GM12874 (cell line): ENCODE results near the gene GBX1.

Experiments used
- CTCF ChIP-seq: IDR thresholded peaks from 2 replicates; pipeline ENCODE4 v1.5.1; 2011; ENCODE audit warnings: low read depth, mild to moderate bottlenecking, control low read depth, low read length, moderate library complexity; ENCODE audit not compliant: insufficient read depth

Gene GBX1

GRCh38 chr7:151185762-151186639 is 18.5 kb upstream of the GBX1 start:
- TF ChIP-seq CTCF, result no peak

DNA sequence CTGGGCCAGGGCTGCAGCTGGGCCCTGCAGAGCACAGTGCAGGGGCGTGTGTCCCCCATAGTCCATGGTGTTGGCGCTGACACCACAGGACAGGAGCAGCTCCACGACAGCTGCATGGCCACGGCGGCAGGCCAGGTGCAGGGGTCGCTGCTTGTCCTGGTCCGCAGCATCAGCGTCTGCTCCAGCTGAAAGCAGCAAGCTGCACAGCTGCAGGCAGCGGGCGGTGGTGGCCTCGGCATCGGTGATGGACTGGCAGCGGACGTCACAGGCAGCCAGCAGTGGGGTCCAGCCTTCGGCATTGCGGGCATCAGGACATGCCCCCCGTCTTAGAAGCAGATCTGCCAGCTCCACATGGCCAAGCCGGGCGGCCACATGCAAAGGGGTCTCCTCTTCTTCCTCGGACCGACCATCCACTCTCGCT is 13.5 kb upstream of the GBX1 start:
- no peak for TF ChIP-seq CTCF

GRCh38 chr7:151179946-151180345 is 12.5 kb upstream of the GBX1 start:
- no peak for TF ChIP-seq CTCF

- no peak for TF ChIP-seq CTCF
These were observed 11.9 kb upstream of the GBX1 start for GRCh38 chr7:151179287-151179860.

- TF ChIP-seq CTCF, result no peak
These were observed 11.3 kb upstream of the GBX1 start for GRCh38 chr7:151178831-151179230.

DNA sequence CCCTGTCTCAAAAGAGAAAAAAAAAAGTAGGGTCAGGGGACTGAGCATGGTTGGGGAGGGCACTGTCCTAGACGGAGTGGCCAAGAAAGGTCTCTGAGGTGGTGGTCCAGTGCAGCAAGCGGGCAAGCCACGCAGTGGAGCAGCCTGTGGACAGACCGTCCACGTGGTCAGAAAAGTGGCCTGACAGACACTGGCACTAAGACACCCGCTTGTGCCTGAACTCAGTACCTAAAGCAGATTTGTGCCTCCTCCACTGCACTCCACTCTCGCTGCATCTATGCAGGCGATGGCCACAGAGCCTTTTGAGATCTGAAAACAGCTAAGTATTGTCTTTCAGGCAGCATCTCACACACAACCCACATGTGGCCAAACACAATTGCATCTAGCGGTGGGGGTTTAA is 10.7 kb upstream of the GBX1 start:
- no peak for TF ChIP-seq CTCF

DNA sequence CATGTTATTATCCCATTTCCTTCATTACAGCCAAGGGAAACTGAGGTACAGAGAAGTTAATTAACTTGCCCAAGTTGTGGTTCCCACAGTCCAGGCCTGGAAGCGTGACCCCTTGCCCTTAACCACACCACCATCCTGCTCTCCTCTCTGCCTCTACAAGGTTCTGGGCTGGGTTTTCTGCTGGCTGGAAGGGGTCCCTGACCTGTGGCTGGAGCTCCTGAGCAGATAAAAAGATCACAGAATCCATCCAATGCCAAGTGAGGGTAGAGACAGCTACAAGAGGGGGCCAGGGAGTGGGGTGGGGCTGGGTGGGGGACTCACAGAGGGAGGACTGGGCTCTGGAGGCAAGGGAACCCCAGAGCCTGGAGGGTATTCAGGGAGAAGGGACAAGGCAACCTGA is 9.8 kb upstream of the GBX1 start:
- no peak for TF ChIP-seq CTCF
